CD14-positive monocyte (primary cell): Measurements from ENCODE around the gene BLOC1S2. TPM values are rescaled to one million over a fixed set of nuclear protein-coding genes. Genes with fewer than 3 reads are reported as not detected.
A peak's percentile ranks its signal among the peaks of the same experiment; 100 is the strongest.

Experiments used
- DNase-seq, 3 donors: peaks; one replicate each; pipeline ENCODE4 v3.0.0-alpha.2; 2011 to 2022
- H2AFZ ChIP-seq: 2 replicates; pipeline ENCODE4 v1.6.0; 2012; ENCODE audit warnings: mild to moderate bottlenecking, low read depth, low read length, inconsistent platforms; ENCODE audit not compliant: insufficient read depth, poor library complexity, severe bottlenecking
- H3K27ac ChIP-seq, 2 donors: 1 replicate in 1 of 2; 2 replicates in 1 of 2; pipeline ENCODE4 v1.5.1; 2012 to 2013; ENCODE audit warnings: low read length in 2 of 2, control low read depth in 1 of 2, inconsistent platforms in 1 of 2, low read depth in 1 of 2, mild to moderate bottlenecking in 1 of 2
- H3K27me3 ChIP-seq, 2 donors: one replicate each; pipeline versions ENCODE4 v1.6.0 to v1.6.1; 2011 to 2013; ENCODE audit warnings: low read length in 2 of 2; ENCODE audit not compliant: control insufficient read depth in 2 of 2, insufficient read depth in 2 of 2
- H3K36me3 ChIP-seq, 2 donors: replicated peaks in 1 of 2; 1 replicate in 1 of 2; 2 replicates in 1 of 2; pipeline versions ENCODE4 v1.5.1 to v1.6.1; 2012 to 2013; ENCODE audit warnings: low read length in 2 of 2, control low read depth in 1 of 2, inconsistent platforms in 1 of 2, mild to moderate bottlenecking in 1 of 2; ENCODE audit not compliant: insufficient read depth in 2 of 2, control insufficient read depth in 1 of 2
- H3K4me1 ChIP-seq, 2 donors: 1 replicate in 1 of 2; 2 replicates in 1 of 2; pipeline versions ENCODE4 v1.5.1 to v1.6.1; 2012 to 2013; ENCODE audit warnings: low read length in 2 of 2, control low read depth in 1 of 2, inconsistent platforms in 1 of 2, mild to moderate bottlenecking in 1 of 2, moderate library complexity in 1 of 2; ENCODE audit not compliant: insufficient read depth in 2 of 2, control insufficient read depth in 1 of 2
- H3K4me2 ChIP-seq: replicated peaks from 2 replicates; pipeline ENCODE3; 2012; ENCODE audit warnings: low read length, moderate library complexity, mild to moderate bottlenecking; ENCODE audit not compliant: poor library complexity, severe bottlenecking; ENCODE audit errors: extremely low read depth
- H3K4me3 ChIP-seq, 3 experiments: fragments of 200-600 bp in 1 of 3; sonication (generic) in 1 of 3; replicated peaks in 1 of 3; 1 replicate in 2 of 3; 2 replicates in 1 of 3; pipeline ENCODE4 v1.5.1; 2011 to 2013; ENCODE audit warnings: low read length in 3 of 3, mild to moderate bottlenecking in 3 of 3, control low read depth in 2 of 3, low read depth in 2 of 3, inconsistent platforms in 1 of 3, moderate library complexity in 1 of 3
- H3K79me2 ChIP-seq: 2 replicates; pipeline ENCODE4 v1.6.0; 2012; ENCODE audit warnings: mild to moderate bottlenecking, control low read depth, inconsistent platforms, low read length, moderate library complexity; ENCODE audit not compliant: insufficient read depth
- H3K9ac ChIP-seq: 2 replicates; pipeline ENCODE4 v1.6.0; 2017; ENCODE audit warnings: low read length, mild to moderate bottlenecking; ENCODE audit not compliant: insufficient read depth, poor library complexity, severe bottlenecking
- H3K9me3 ChIP-seq, 2 donors: replicated peaks in 1 of 2; 1 replicate in 1 of 2; 2 replicates in 1 of 2; pipeline versions ENCODE4 v1.5.1 to v1.6.1; 2012 to 2013; ENCODE audit warnings: low read length in 2 of 2, control low read depth in 1 of 2; ENCODE audit not compliant: control insufficient read depth in 1 of 2, insufficient read depth in 1 of 2
- H4K20me1 ChIP-seq: 2 replicates; pipeline ENCODE4 v1.6.0; 2012; ENCODE audit warnings: mild to moderate bottlenecking, low read length, control low read depth, moderate library complexity; ENCODE audit not compliant: insufficient read depth
- H3K27ac Mint-ChIP-seq, 7 donors: one replicate each; pipeline ENCODE4 v1.8.0; 2020; ENCODE audit warnings: mild to moderate bottlenecking in 7 of 7, mixed read lengths in 7 of 7, moderate library complexity in 6 of 7, inconsistent platforms in 2 of 7
- H3K27me3 Mint-ChIP-seq, 3 donors: one replicate each; pipeline ENCODE4 v1.8.0; 2021 to 2022; ENCODE audit warnings: low read depth in 3 of 3, mild to moderate bottlenecking in 3 of 3, mixed read lengths in 3 of 3, moderate library complexity in 3 of 3, inconsistent platforms in 1 of 3
- H3K36me3 Mint-ChIP-seq, 2 donors: one replicate each; pipeline ENCODE4 v1.8.0; 2020; ENCODE audit warnings: mixed read lengths in 2 of 2, inconsistent platforms in 1 of 2, mild to moderate bottlenecking in 1 of 2
- H3K4me1 Mint-ChIP-seq: one replicate; pipeline ENCODE4 v1.8.0; 2020; ENCODE audit warnings: mild to moderate bottlenecking, mixed read lengths
- H3K4me3 Mint-ChIP-seq, 2 donors: one replicate each; pipeline ENCODE4 v1.8.0; 2020; ENCODE audit warnings: mild to moderate bottlenecking in 2 of 2, mixed read lengths in 2 of 2, moderate library complexity in 1 of 2
- H3K9me3 Mint-ChIP-seq, 7 donors: one replicate each; pipeline ENCODE4 v1.8.0; 2020 to 2022; ENCODE audit warnings: mixed read lengths in 7 of 7, mild to moderate bottlenecking in 6 of 7, moderate library complexity in 6 of 7, inconsistent platforms in 2 of 7
- WGBS: methylation state at CpG from one replicate; pipeline ENCODE4 v1.1.5; 2013; ENCODE audit warnings: missing lambda C conversion rate; ENCODE audit not compliant: insufficient coverage; 5-methylcytosine and 5-hydroxymethylcytosine counted together
- intact Hi-C, 2 donors: fragments of 100-400 bp; cut with micrococcal nuclease; formaldehyde crosslinking; loops; one replicate each; pipeline versions ENCODE4 v1.15.0 to v1.15.1; 2023
- polyA plus RNA-seq, 3 donors: library from polyadenylated mRNA; depleted of rRNA in 1 of 3; unstranded in 2 of 3; stranded (reverse) in 1 of 3; fragments of 300-500 nt in 2 of 3; fragments of >200 nt in 1 of 3; fragmentation: Illumina TruSeq in 2 of 3; gene quantifications; 1 replicate in 2 of 3; 2 replicates in 1 of 3; pipeline ENCODE4 v1.2.3, GENCODE V29; 2012 to 2021
- TF ChIP-seq, protein P1 (sequence below): fragments of 200-600 bp; IDR thresholded peaks from one replicate; pipeline ENCODE4 v1.8.0; 2022; ENCODE audit warnings: antibody characterized with exemption, mild to moderate bottlenecking

The BLOC1S2 gene
- polyA plus RNA-seq, 3 donors = 37.9 to 142 (median 111) TPM

DNA sequence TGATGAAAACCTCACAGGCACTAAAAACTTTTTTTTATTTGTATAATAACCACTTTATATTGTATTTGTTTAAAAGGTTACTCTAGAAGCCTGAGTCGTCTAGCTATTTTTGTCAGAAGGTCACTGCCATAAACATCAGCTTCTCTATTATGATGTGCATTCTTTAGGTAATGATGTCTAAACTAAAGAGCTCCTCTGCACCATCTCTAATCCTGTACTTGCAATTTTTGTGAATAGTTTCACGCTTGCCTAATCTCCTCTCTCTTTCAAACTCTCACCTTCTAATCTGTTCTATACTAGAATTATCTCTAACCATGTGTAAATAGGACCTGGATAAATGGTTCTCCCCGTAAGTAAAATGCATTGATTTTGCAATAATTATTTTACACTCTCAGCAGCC is 46.6 kb downstream of the BLOC1S2 start:
- intact Hi-C loops = no loop called here
- H4K20me1 ChIP-seq = peaks cover 9% of the 10 kb centered on the region
- H3K27me3 Mint-ChIP-seq = no peaks in the 10 kb centered on the region
- H3K4me3 Mint-ChIP-seq = no peak overlapping the region
- H3K27ac ChIP-seq = peak overlapping the region in 1 of 2 donors; percentile 12
- no peak overlapping the region for H2AFZ ChIP-seq
- TF ChIP-seq, protein P1, sequence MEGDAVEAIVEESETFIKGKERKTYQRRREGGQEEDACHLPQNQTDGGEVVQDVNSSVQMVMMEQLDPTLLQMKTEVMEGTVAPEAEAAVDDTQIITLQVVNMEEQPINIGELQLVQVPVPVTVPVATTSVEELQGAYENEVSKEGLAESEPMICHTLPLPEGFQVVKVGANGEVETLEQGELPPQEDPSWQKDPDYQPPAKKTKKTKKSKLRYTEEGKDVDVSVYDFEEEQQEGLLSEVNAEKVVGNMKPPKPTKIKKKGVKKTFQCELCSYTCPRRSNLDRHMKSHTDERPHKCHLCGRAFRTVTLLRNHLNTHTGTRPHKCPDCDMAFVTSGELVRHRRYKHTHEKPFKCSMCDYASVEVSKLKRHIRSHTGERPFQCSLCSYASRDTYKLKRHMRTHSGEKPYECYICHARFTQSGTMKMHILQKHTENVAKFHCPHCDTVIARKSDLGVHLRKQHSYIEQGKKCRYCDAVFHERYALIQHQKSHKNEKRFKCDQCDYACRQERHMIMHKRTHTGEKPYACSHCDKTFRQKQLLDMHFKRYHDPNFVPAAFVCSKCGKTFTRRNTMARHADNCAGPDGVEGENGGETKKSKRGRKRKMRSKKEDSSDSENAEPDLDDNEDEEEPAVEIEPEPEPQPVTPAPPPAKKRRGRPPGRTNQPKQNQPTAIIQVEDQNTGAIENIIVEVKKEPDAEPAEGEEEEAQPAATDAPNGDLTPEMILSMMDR = no peak
- no peak overlapping the region for H3K27ac Mint-ChIP-seq
- H3K4me1 ChIP-seq = no peaks in the 10 kb centered on the region
- no peaks in the 10 kb centered on the region for H3K9me3 ChIP-seq
- H3K4me1 Mint-ChIP-seq = no peaks in the 10 kb centered on the region
- H3K9me3 Mint-ChIP-seq = peaks cover 0 to 2% (median 0%) of the 10 kb centered on the region in 7 donors
- DNase-seq = no peak
- H3K27me3 ChIP-seq = no peaks in the 10 kb centered on the region
- H3K9ac ChIP-seq = no peak overlapping the region
- 80% methylated on average over 1 of the region's 3 CpGs for WGBS
- H3K79me2 ChIP-seq = no peaks in the 10 kb centered on the region
- H3K4me3 ChIP-seq = no peak overlapping the region
- H3K4me2 ChIP-seq = no peak overlapping the region
- peaks cover 75 to 100% of the 10 kb centered on the region in 2 donors for H3K36me3 Mint-ChIP-seq
- H3K36me3 ChIP-seq = peaks cover 84 to 97% of the 10 kb centered on the region in 2 donors

DNA sequence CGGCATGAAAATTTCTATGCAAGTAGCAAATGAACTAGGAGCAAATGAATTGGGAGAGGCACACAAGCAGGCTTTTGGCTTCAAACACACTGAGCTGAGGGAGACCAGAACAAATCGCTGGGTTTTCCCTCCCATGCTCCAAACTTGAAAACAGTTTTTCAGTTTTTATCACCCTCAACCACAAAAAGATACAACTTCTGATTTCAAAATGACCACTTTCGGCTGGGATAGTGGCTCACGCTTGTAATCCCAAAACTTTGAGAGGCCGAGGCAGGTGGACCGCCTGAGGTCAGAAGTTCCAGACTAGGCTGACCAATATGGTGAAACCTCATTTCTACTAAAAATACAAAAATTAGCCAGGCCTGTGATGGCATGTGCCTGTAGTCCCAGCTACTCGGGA is 48.1 kb downstream of the BLOC1S2 start:
- Histone ChIP-seq H4K20me1 (peaks cover 9% of the 10 kb centered on the region), H3K4me3 (no peak overlapping the region), H2AFZ (no peak overlapping the region), H3K79me2 (no peaks in the 10 kb centered on the region), H3K4me2 (no peak overlapping the region), H3K4me1 (no peaks in the 10 kb centered on the region), H3K27me3 (no peaks in the 10 kb centered on the region), H3K9me3 (no peaks in the 10 kb centered on the region), H3K9ac (no peak overlapping the region), H3K27ac (no peak overlapping the region), H3K36me3 (peaks cover 89 to 97% of the 10 kb centered on the region in 2 donors)
- Mint-ChIP-seq H3K4me3 (no peak overlapping the region), H3K27me3 (no peaks in the 10 kb centered on the region), H3K36me3 (peaks cover 79 to 96% of the 10 kb centered on the region in 2 donors), H3K9me3 (peaks cover 0 to 2% (median 0%) of the 10 kb centered on the region in 7 donors), H3K27ac (no peak overlapping the region), H3K4me1 (no peaks in the 10 kb centered on the region)
- 100% methylated on average over 6 of the region's 7 CpGs for WGBS
- intact Hi-C loops = no loop called here
- TF ChIP-seq, protein P1 = no peak
- DNase-seq = no peak
